Caco-2 (cell line): ENCODE data around the gene HOXC10. TPM values are rescaled to one million over a fixed set of nuclear protein-coding genes. Genes with fewer than 3 reads are reported as not detected.

ENCODE experiments used
- BruUV-seq: library from RNA; stranded (reverse); fragments of 400-500 nt; replicated peaks from 2 replicates; lab custom pipeline; 2021; lab: Mats Ljungman, UMichigan
- CTCF ChIA-PET: fragments of 300-600 bp; sonication (Branson Sonifier 250); formaldehyde crosslinking; loops from one replicate; lab custom pipeline; 2022; ENCODE audit warnings: antibody characterized with exemption; lab: Charles Lee
- POLR2A ChIA-PET: fragments of 300-600 bp; sonication (Branson Sonifier 250); formaldehyde crosslinking; loops from one replicate; lab custom pipeline; 2022; ENCODE audit warnings: antibody characterized with exemption; lab: Charles Lee
- DNase-seq, 2 experiments: peaks; one replicate each; pipeline versions ENCODE4 v3.0.0 to v3.0.0-alpha.2; 2020 to 2022
- H3K27me3 ChIP-seq: replicated peaks from 2 replicates; pipeline ENCODE4 v1.6.0; 2011; ENCODE audit warnings: low read length; ENCODE audit not compliant: control insufficient read depth, insufficient read depth
- H3K36me3 ChIP-seq: 2 replicates; pipeline ENCODE4 v1.5.1; 2011; ENCODE audit warnings: low read length; ENCODE audit not compliant: control insufficient read depth, insufficient read depth
- H3K4me1 ChIP-seq: fragments of 250-450 bp; sonication (Bioruptor Pico); 2 replicates; pipeline ENCODE4 v1.5.1; 2020; ENCODE audit warnings: mild to moderate bottlenecking
- H3K4me3 ChIP-seq: 2 replicates; pipeline ENCODE4 v1.5.1; 2011; ENCODE audit warnings: low read depth, mild to moderate bottlenecking, control low read depth, low read length
- H3K9me3 ChIP-seq: fragments of 250-450 bp; sonication (Bioruptor Pico); 2 replicates; pipeline ENCODE4 v1.5.1; 2020; ENCODE audit warnings: mild to moderate bottlenecking, moderate library complexity
- H3K27ac Mint-ChIP-seq: one replicate; pipeline ENCODE4 v1.8.0; 2022; ENCODE audit warnings: mixed read lengths; ENCODE audit not compliant: unreplicated experiment
- H3K27me3 Mint-ChIP-seq: one replicate; pipeline ENCODE4 v1.8.0; 2022; ENCODE audit warnings: mixed read lengths; ENCODE audit not compliant: insufficient read depth, unreplicated experiment
- H3K36me3 Mint-ChIP-seq: one replicate; pipeline ENCODE4 v1.8.0; 2022; ENCODE audit warnings: mild to moderate bottlenecking, mixed read lengths; ENCODE audit not compliant: insufficient read depth, unreplicated experiment
- H3K4me1 Mint-ChIP-seq: one replicate; pipeline ENCODE4 v1.8.0; 2022; ENCODE audit warnings: low read depth, mixed read lengths; ENCODE audit not compliant: unreplicated experiment
- H3K4me3 Mint-ChIP-seq: one replicate; pipeline ENCODE4 v1.8.0; 2022; ENCODE audit warnings: mild to moderate bottlenecking, moderate library complexity, mixed read lengths; ENCODE audit not compliant: unreplicated experiment
- H3K9me3 Mint-ChIP-seq: one replicate; pipeline ENCODE4 v1.8.0; 2022; ENCODE audit warnings: mixed read lengths; ENCODE audit not compliant: unreplicated experiment
- intact Hi-C: fragments of 100-400 bp; cut with micrococcal nuclease; formaldehyde crosslinking; loops from one replicate; pipeline ENCODE4 v1.10.0; 2022; ENCODE audit not compliant: unreplicated experiment
- total RNA-seq: library from RNA; stranded (reverse); gene quantifications from 2 replicates; pipeline ENCODE4 v1.2.3, GENCODE V29; 2022
- TF ChIP-seq, protein P1 (sequence below), 2 experiments: fragments of 200-600 bp in 1 of 2; IDR thresholded peaks; 1 replicate in 1 of 2; 2 replicates in 1 of 2; pipeline versions ENCODE4 v1.5.1 to v1.8.0; 2011 to 2022; ENCODE audit warnings: antibody characterized with exemption in 1 of 2, control low read depth in 1 of 2, inconsistent platforms in 1 of 2, low read depth in 1 of 2, low read length in 1 of 2, mild to moderate bottlenecking in 1 of 2, moderate library complexity in 1 of 2; ENCODE audit not compliant: insufficient read depth in 1 of 2, severe bottlenecking in 1 of 2, unreplicated experiment in 1 of 2

Gene HOXC10
- total RNA-seq, 1 experiment from 2014 or later: 4.0 TPM

GRCh38 chr12:53963005-53963404 lies 21.9 kb upstream of the HOXC10 start:
- Histone ChIP-seq H3K9me3 (no peaks in the 10 kb centered on the region), H3K4me1 (0 out of 2 replicates have a peak, but pooled peaks cover 5% of the 10 kb centered on the region), H3K4me3 (no peak overlapping the region), H3K36me3 (no peaks in the 10 kb centered on the region), H3K27me3 (no peaks in the 10 kb centered on the region)
- Mint-ChIP-seq H3K27ac (no peak overlapping the region), H3K4me1 (peaks cover 19% of the 10 kb centered on the region), H3K36me3 (no peaks in the 10 kb centered on the region), H3K4me3 (no peak overlapping the region), H3K27me3 (no peaks in the 10 kb centered on the region), H3K9me3 (no peaks in the 10 kb centered on the region)
- no TSS peak for BruUV-seq
- DNase-seq: no peak
- TF ChIP-seq, protein P1, sequence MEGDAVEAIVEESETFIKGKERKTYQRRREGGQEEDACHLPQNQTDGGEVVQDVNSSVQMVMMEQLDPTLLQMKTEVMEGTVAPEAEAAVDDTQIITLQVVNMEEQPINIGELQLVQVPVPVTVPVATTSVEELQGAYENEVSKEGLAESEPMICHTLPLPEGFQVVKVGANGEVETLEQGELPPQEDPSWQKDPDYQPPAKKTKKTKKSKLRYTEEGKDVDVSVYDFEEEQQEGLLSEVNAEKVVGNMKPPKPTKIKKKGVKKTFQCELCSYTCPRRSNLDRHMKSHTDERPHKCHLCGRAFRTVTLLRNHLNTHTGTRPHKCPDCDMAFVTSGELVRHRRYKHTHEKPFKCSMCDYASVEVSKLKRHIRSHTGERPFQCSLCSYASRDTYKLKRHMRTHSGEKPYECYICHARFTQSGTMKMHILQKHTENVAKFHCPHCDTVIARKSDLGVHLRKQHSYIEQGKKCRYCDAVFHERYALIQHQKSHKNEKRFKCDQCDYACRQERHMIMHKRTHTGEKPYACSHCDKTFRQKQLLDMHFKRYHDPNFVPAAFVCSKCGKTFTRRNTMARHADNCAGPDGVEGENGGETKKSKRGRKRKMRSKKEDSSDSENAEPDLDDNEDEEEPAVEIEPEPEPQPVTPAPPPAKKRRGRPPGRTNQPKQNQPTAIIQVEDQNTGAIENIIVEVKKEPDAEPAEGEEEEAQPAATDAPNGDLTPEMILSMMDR (IDR thresholded peaks at IDR 0.05; ENCODE audit: insufficient read depth in 1 of 2, low read depth in 1 of 2, low read length in 1 of 2, severe bottlenecking in 1 of 2, unreplicated experiment in 1 of 2): no peak
- ChIA-PET CTCF (no interaction called here), POLR2A (no interaction called here)
- intact Hi-C loops: no loop called here

- Mint-ChIP-seq H3K27me3 (no peaks in the 10 kb centered on the region), H3K4me3 (no peak overlapping the region), H3K9me3 (no peaks in the 10 kb centered on the region), H3K27ac (no peak overlapping the region), H3K36me3 (no peaks in the 10 kb centered on the region), H3K4me1 (peaks cover 23% of the 10 kb centered on the region)
- intact Hi-C loops: no loop called here
- Histone ChIP-seq H3K4me3 (no peak overlapping the region), H3K9me3 (no peaks in the 10 kb centered on the region), H3K4me1 (0 out of 2 replicates have a peak, but pooled peaks cover 5% of the 10 kb centered on the region), H3K27me3 (no peaks in the 10 kb centered on the region), H3K36me3 (no peaks in the 10 kb centered on the region)
- BruUV-seq: no TSS peak
- POLR2A ChIA-PET: no interaction called here
- CTCF ChIA-PET: no interaction called here
- no peak for DNase-seq
- TF ChIP-seq, protein P1 (IDR thresholded peaks at IDR 0.05; ENCODE audit: insufficient read depth in 1 of 2, low read depth in 1 of 2, low read length in 1 of 2, severe bottlenecking in 1 of 2, unreplicated experiment in 1 of 2): no peak
Observed at GRCh38 chr12:53963434-53964314, 21.3 kb upstream of the HOXC10 start.

DNA sequence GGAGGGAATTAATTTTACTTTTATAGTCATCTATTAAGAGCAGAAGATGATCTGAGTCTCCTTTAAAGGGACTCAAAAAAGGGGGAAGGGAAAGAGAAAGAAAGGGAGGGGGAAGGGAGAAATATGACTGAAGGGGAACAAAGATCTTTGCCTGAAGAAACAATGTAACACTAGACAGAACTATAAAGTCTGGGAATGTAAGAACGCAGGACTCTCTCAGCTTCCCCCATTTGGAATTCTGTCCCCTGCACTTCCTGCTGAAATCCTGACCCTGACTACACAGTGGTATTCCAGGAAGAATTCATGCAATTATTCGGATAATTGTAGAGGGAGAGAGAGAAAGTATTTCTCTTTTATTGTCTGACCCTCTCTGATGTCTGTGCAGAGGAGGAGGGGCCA lies 20.6 kb upstream of the HOXC10 start:
- DNase-seq: no peak
- H3K4me1 Mint-ChIP-seq: peaks cover 23% of the 10 kb centered on the region
- no peaks in the 10 kb centered on the region for H3K27me3 Mint-ChIP-seq
- H3K4me1 ChIP-seq: 0 out of 2 replicates have a peak, but pooled peaks cover 5% of the 10 kb centered on the region
- ChIA-PET CTCF (no interaction called here), POLR2A (no interaction called here)
- no peaks in the 10 kb centered on the region for H3K9me3 Mint-ChIP-seq
- no peak overlapping the region for H3K4me3 Mint-ChIP-seq
- no peaks in the 10 kb centered on the region for H3K36me3 ChIP-seq
- no peak overlapping the region for H3K27ac Mint-ChIP-seq
- H3K9me3 ChIP-seq: no peaks in the 10 kb centered on the region
- TF ChIP-seq, protein P1 (IDR thresholded peaks at IDR 0.05; ENCODE audit: insufficient read depth in 1 of 2, low read depth in 1 of 2, low read length in 1 of 2, severe bottlenecking in 1 of 2, unreplicated experiment in 1 of 2): no peak
- no TSS peak for BruUV-seq
- intact Hi-C loops: no loop called here
- H3K27me3 ChIP-seq: no peaks in the 10 kb centered on the region
- H3K36me3 Mint-ChIP-seq: no peaks in the 10 kb centered on the region
- no peak overlapping the region for H3K4me3 ChIP-seq
